Fibroblast of skin of left quadriceps (primary cell): ENCODE results near the gene DOC2B.

Experiments used
- DNase-seq, 2 experiments: peaks; one replicate each; pipeline ENCODE4 v3.0.0-alpha.2; 2013; ENCODE audit warnings: low read depth in 2 of 2

DOC2B gene

DNA sequence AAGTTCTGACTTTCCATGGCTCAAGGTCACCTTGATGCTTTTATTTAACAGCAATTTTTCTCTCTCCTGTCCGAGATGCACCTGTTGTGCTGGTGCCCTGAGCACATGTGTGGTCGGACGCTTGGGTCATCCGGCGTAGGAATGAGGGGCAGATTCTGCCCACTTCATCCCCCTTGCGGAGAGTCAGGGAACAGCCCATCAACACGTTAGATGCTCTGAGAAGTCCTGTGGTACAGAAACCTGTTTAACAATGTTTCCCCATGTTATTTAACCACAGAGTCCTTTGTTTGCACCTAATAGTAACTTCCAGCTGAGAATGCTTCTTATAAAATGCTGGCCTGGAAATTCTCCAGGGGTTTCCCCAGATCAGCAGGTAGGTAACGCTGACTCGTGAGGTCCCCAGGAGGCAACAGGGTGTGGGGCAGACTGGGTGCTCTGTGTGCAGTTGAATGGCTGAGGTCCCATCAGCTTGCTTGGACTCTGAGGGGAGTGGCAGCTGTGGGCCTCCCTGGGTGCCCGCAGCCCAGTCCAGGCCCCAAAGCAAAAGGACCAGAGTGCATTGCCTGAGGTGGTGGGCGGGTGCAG lies 17.8 kb downstream of the DOC2B start:
- no peak for DNase-seq

GRCh38 chr17:162689-163088 lies 18.8 kb downstream of the DOC2B start:
- no peak for DNase-seq

GRCh38 chr17:161481-161880 lies 20.0 kb downstream of the DOC2B start:
- DNase-seq, result no peak

DNA sequence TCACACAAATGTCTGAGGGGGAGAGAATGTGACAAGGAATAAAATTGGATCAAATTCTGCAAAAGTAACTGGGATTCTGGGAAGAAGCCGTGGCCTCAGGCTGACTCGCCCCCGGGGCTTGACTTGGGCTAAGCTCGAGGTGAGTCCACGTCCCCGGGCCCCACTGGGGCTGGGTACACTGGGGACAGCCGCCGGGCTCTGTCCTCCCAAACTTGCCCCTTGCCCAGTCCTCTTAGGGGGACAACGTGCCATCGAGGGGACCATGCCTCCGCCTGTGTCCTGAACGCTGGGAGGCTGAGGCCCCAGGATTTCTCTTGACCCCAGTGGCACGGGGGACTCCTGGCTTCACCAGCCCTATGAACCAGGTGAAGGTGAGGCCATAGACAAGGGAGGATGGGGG lies 21.1 kb downstream of the DOC2B start:
- no peak for DNase-seq

DNA sequence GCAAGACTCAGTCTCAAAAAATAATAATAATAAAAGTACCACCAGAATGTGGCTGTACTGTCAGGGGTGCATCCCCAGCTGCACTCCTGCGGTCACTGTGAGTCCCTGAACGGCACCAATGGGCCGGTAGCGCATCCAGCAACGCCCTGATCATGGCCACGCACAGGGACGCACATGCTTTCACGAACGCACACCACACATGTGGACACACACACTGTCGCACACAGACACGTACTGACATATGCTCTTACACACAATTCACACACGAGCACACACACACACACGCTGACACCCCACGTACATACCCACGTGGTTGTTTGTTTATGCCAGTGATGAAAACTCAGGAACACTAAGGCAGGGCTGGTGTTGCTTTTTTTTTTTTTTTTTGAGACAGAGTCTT lies 21.8 kb downstream of the DOC2B start:
- DNase-seq, result no peak

- no peak for DNase-seq
These were observed 23.1 kb downstream of the DOC2B start for GRCh38 chr17:158379-158778.

GRCh38 chr17:157901-158300 lies 23.5 kb downstream of the DOC2B start:
- DNase-seq, result no peak

- DNase-seq, result no peak
These were observed 24.5 kb downstream of the DOC2B start for GRCh38 chr17:156946-157345.

DNA sequence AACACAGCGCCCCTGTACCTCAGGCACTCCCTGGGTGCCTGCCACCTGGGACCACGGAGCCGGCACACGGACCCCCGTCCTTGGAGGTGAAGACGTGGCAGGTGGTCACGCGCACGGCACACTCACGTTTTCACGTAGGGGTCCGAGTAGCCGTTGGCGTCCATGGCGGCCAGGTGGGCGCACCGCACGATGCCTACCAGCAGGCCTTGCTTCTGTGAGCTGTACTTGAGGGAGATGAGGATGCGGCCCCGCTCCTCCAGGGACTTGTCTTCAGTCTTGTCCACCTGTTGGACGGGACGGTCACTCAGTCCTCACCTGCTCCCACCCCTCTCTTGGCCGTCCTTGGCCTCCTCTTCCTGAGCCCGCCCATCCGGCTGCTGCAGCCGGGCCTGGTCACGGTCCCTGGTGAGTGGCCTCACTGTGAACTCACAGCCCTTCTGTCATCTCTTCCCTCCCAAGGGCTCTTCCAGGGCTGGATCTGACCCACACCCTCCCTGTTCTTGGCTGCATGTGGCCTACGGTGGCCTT lies 25.3 kb downstream of the DOC2B start:
- no peak for DNase-seq

DNA sequence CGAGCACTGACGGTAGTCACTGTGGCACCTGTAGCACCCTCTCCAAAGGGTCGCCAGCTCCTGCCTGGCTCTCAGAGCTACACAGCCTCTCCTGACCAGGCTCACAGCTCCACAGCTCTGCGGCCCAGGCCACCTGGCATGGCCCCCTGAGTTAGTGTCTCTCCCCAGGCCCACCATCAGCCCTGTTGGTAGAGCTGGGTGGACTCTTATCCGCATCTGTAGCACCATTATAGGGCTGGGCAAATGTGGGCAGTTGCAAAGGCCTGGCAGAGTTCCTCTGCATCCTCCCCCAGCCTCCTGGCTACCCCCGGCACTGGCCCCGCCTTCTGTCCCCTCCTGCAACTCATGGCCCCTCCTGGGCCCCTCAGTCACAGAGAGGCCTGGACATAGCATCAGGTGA lies 25.9 kb downstream of the DOC2B start:
- no peak for DNase-seq

- no peak for DNase-seq
These were observed 27.6 kb downstream of the DOC2B start for GRCh38 chr17:153851-154250.

DNA sequence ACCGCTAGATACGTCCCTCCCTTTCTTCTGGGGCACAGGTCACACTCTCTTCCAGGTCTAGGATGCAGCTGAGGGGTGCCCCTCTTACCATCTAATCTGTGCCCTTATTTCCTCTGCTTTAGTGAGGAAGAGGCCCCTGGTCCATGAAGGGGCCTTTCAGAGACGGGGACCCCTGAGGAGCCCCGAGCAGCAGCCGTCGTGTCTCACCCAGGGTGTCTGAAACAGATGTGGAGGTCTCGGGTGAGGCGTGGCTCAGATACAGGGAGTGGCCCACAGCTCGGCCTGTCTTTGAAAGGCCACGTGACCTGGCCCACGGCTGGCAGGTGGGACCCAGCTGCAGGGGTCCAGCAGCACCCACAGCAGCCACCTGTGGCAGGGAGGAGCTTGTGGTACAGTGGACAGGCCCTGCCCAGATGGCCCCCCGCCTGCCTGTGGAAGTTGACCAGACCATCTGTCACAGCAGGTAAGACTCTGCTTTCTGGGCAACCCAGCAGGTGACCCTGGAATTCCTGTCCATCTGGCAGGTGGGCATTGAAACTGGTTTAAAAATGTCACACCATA lies 28.5 kb downstream of the DOC2B start:
- no peak for DNase-seq

- DNase-seq, result no peak
These were observed 29.3 kb downstream of the DOC2B start for GRCh38 chr17:151886-152859.

GRCh38 chr17:151004-151403 lies 30.4 kb downstream of the DOC2B start:
- no peak for DNase-seq

- no peak for DNase-seq
These were observed 31.4 kb downstream of the DOC2B start for GRCh38 chr17:149897-150584.

DNA sequence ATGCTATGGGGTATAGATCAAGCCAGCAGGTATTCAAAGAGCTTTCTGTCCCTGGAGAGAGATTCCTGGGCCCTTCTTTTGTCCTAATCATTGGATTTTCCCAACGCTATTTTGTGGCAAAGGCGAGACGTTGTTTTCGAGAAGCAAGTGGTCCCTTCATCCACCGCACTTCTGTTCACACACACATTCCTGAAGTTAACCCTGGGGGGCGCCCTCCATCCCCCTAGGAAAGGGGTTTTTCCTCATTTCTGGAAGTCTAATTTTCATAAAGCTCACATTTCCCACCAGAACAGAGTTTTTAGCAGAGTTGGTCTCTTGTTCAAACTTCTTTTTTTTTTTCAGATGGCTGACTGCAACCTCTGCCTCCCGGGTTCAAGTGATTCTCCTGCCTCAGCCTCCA lies 32.2 kb downstream of the DOC2B start:
- DNase-seq, result no peak

- DNase-seq, result no peak
These were observed 32.7 kb downstream of the DOC2B start for GRCh38 chr17:148757-149156.

DNA sequence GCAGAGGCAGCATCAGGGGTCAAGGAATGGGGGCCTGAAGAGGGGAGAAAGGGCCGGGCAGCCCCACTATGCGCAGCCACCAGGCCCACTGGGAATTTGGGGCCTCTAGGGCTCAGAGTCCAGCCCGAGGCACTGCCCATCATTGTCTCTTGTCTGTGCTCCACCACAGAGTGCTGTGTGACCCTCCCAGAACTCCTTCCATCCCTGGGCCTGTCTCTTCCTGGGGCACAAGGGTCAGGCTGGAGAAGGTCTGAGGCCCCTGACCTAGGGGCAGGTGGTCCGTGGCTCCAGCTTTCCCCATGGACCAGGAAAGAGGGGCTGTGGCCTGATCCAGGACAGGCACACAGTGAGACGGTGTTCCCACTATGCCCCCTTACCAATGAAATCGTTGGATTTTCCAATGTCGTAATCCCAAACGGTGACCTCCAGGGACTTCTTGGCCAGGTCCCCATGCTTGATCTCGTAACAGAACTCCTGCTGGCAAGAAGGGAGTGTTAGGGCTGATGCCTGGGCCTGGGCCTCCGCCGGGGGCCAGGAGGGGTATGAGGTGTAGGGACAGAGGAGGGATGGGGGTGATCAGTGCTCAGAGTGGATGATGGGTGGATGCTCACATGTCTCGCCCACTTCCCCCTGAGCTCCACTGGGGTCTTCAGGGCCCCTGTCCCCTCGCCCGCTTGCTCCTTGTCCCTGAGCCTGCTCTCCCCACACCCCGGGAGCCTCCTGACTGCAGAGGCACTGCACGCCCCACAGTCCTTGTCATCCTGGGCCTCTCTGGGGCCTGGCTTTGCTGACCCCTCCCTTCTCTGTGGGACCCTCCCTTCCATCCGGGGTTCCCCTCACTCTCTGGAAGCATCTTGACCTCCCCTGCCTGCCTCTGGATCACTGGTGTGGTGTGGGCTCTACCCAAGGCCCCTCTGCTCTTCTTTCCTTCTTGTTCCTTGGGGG lies 33.4 kb downstream of the DOC2B start:
- DNase-seq, result no peak

DNA sequence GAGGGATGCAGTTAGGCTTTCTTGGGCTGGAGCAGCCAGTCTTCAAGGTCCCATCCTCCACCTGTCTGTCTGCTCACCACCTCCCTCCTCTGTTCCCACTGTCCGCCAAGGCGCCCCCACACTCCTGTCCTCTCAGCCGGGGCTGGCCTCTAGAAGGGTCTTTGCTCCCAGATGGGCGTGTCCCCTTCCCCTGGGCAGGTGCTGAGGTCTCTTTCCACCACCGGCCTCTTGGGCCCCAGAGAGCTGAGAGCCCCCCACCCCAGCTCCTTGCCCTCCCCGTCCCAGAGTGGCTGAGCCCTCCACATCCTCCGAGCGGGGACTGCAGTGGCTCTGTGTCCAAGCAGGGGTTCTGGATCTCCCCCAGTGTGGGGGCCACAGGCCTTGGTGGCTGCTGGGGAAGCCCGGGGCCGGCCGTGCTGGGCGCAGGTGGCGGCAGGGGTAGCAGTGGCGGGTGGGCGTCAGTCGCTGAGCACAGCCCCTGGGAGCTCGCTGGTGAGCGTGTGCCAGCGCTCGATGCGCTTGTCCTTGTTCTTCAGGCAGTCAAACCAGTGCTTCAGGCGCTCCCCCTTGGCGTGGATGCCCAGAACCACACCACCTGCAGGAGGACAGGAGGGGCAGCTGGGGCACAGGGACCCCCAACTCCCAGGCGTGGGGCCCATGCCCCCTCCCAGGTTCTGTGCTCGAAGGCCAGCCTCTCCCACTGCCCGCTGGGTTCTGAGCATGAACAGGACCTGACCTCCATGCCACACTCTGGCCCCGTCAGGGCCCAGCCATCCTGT lies 34.3 kb downstream of the DOC2B start:
- DNase-seq, result no peak

- DNase-seq, result no peak
These were observed 34.9 kb downstream of the DOC2B start for GRCh38 chr17:146546-146945.
